ENCODE results near the gene SLC12A2. TPM values are rescaled to one million over a fixed set of nuclear protein-coding genes. Genes with fewer than 3 reads are reported as not detected.

SLC12A2 gene
- total and polyA plus RNA-seq, 2 donors (not counting 1 experiment from before 2014, with no cell fraction given) = 3.1 to 28.7 TPM

GRCh38 chr5:128109766-128110165 is 26.2 kb downstream of the SLC12A2 start:
- TF ChIP-seq CTCF (IDR thresholded peaks at IDR 0.05) (no peak), EZH2 (IDR thresholded peaks at IDR 0.05; ENCODE audit: borderline replicate concordance, insufficient read depth, low read depth, low read length, poor library complexity, severe bottlenecking) (no peak)
- intact Hi-C loops (cut with micrococcal nuclease) = no loop called here

GRCh38 chr5:128111818-128112448 is 28.4 kb downstream of the SLC12A2 start:
- TF ChIP-seq EZH2 (IDR thresholded peaks at IDR 0.05; ENCODE audit: borderline replicate concordance, insufficient read depth, low read depth, low read length, poor library complexity, severe bottlenecking) (no peak), CTCF (IDR thresholded peaks at IDR 0.05) (no peak)
- Mint-ChIP-seq H3K27ac (no peak overlapping the region), H3K27me3 (no peaks in the 10 kb centered on the region), H3K9me3 (ENCODE audit: insufficient read depth) (no peaks in the 10 kb centered on the region), H3K4me1 (peaks cover 4% of the 10 kb centered on the region), H3K4me3 (no peak overlapping the region)
- H4K20me1 ChIP-seq (ENCODE audit: control insufficient read depth, insufficient read depth, low read length, poor library complexity, severe bottlenecking) = no peaks in the 10 kb centered on the region
- no peaks in the 10 kb centered on the region for H3K9me3 ChIP-seq (ENCODE audit: control extremely low read depth in 1 of 3, control insufficient read depth in 2 of 3, insufficient read depth in 1 of 3, low read length in 2 of 3)
- POLR2A ChIA-PET = no interaction called here
- no peak overlapping the region for H3K9ac ChIP-seq (ENCODE audit: low read length)
- H3K27me3 ChIP-seq (replicated peaks in 1 of 4; ENCODE audit: control extremely low read depth in 1 of 4, control insufficient read depth in 3 of 4, insufficient read depth in 4 of 4, low read length in 3 of 4) = no peaks in the 10 kb centered on the region
- CTCF ChIA-PET = no interaction called here
- no peak overlapping the region for H3K4me3 ChIP-seq (ENCODE audit: control extremely low read depth in 1 of 5, extremely low read depth in 1 of 5, insufficient read depth in 1 of 5, low read depth in 2 of 5, low read length in 4 of 5)
- 80% methylated on average over 1 of the region's 2 CpGs for WGBS (ENCODE audit: insufficient coverage)
- intact Hi-C loops (cut with micrococcal nuclease) = no loop called here
- DNase-seq = no peak
- no peak for ATAC-seq (ENCODE audit: low read depth)
- no peak overlapping the region for H3K27ac ChIP-seq (ENCODE audit: low read length in 2 of 2)
- no peak overlapping the region for H2AFZ ChIP-seq (ENCODE audit: insufficient read depth, low read depth, low read length, poor library complexity, severe bottlenecking)
- peaks cover 2 to 36% of the 10 kb centered on the region in 2 experiments for H3K36me3 ChIP-seq (replicated peaks in 1 of 2; ENCODE audit: control extremely low read depth in 1 of 2, control insufficient read depth in 1 of 2, extremely low read depth in 1 of 2, insufficient read depth in 2 of 2, low read length in 1 of 2)
- H3K79me2 ChIP-seq (ENCODE audit: control insufficient read depth, insufficient read depth, low read length) = peaks cover 31% of the 10 kb centered on the region
- no peaks in the 10 kb centered on the region for H3K4me1 ChIP-seq (ENCODE audit: control insufficient read depth in 2 of 2, insufficient read depth in 2 of 2, low read length in 2 of 2)
- H3K4me2 ChIP-seq (replicated peaks; ENCODE audit: low read depth, low read length, poor library complexity, severe bottlenecking) = no peak overlapping the region

More at GRCh38 chr5:128109766-128110165, 26.2 kb downstream of the SLC12A2 start:
- H3K9me3 ChIP-seq (ENCODE audit: control extremely low read depth in 1 of 3, control insufficient read depth in 2 of 3, insufficient read depth in 1 of 3, low read length in 2 of 3) = no peaks in the 10 kb centered on the region
- Mint-ChIP-seq H3K27me3 (no peaks in the 10 kb centered on the region), H3K4me1 (peaks cover 14% of the 10 kb centered on the region), H3K27ac (no peak overlapping the region), H3K9me3 (ENCODE audit: insufficient read depth) (no peaks in the 10 kb centered on the region), H3K4me3 (no peak overlapping the region)
- no peak for ATAC-seq (ENCODE audit: low read depth)
- H2AFZ ChIP-seq (ENCODE audit: insufficient read depth, low read depth, low read length, poor library complexity, severe bottlenecking) = no peak overlapping the region
- ChIA-PET POLR2A (no interaction called here), CTCF (no interaction called here)
- peaks cover 36% of the 10 kb centered on the region for H3K79me2 ChIP-seq (ENCODE audit: control insufficient read depth, insufficient read depth, low read length)
- H4K20me1 ChIP-seq (ENCODE audit: control insufficient read depth, insufficient read depth, low read length, poor library complexity, severe bottlenecking) = no peaks in the 10 kb centered on the region
- no peak overlapping the region for H3K4me3 ChIP-seq (ENCODE audit: control extremely low read depth in 1 of 5, extremely low read depth in 1 of 5, insufficient read depth in 1 of 5, low read depth in 2 of 5, low read length in 4 of 5)
- no peak overlapping the region for H3K4me2 ChIP-seq (replicated peaks; ENCODE audit: low read depth, low read length, poor library complexity, severe bottlenecking)
- no peaks in the 10 kb centered on the region for H3K27me3 ChIP-seq (replicated peaks in 1 of 4; ENCODE audit: control extremely low read depth in 1 of 4, control insufficient read depth in 3 of 4, insufficient read depth in 4 of 4, low read length in 3 of 4)
- H3K4me1 ChIP-seq (ENCODE audit: control insufficient read depth in 2 of 2, insufficient read depth in 2 of 2, low read length in 2 of 2) = no peaks in the 10 kb centered on the region
- H3K36me3 ChIP-seq (replicated peaks in 1 of 2; ENCODE audit: control extremely low read depth in 1 of 2, control insufficient read depth in 1 of 2, extremely low read depth in 1 of 2, insufficient read depth in 2 of 2, low read length in 1 of 2) = peaks cover 0 to 17% of the 10 kb centered on the region in 2 experiments
- no peak overlapping the region for H3K27ac ChIP-seq (ENCODE audit: low read length in 2 of 2)
- WGBS (ENCODE audit: insufficient coverage) = 100% methylated on average over 1 of the region's 1 CpG
- H3K9ac ChIP-seq (ENCODE audit: low read length) = no peak overlapping the region
- DNase-seq = no peak
